ENCODE data around the gene FHIT.

The FHIT gene

GRCh38 chr3:61169621-61170251, 81.5 kb downstream of the FHIT start:
- no peak for DNase-seq (ENCODE audit: low spot score)

GRCh38 chr3:61168286-61168685, 83.0 kb downstream of the FHIT start:
- no peak for DNase-seq (ENCODE audit: low spot score)

GRCh38 chr3:61162965-61163364, 88.3 kb downstream of the FHIT start:
- DNase-seq (ENCODE audit: low spot score): no peak

- DNase-seq (ENCODE audit: low spot score): no peak
Observed at GRCh38 chr3:61158667-61159066, 92.6 kb downstream of the FHIT start.

GRCh38 chr3:61158216-61158615, 93.0 kb downstream of the FHIT start:
- no peak for DNase-seq (ENCODE audit: low spot score)

- DNase-seq (ENCODE audit: low spot score): no peak
Observed at GRCh38 chr3:61157414-61157813, 93.8 kb downstream of the FHIT start.

- DNase-seq (ENCODE audit: low spot score): no peak
Observed at GRCh38 chr3:61155701-61156292, 95.5 kb downstream of the FHIT start.

GRCh38 chr3:61154457-61155198, 96.6 kb downstream of the FHIT start:
- DNase-seq (ENCODE audit: low spot score): no peak

- DNase-seq (ENCODE audit: low spot score): no peak
Observed at GRCh38 chr3:61152071-61152470, 99.2 kb downstream of the FHIT start.

GRCh38 chr3:61149236-61149635, 102.0 kb downstream of the FHIT start:
- DNase-seq (ENCODE audit: low spot score): no peak

- DNase-seq (ENCODE audit: low spot score): no peak
Observed at GRCh38 chr3:61146010-61146890, 105.0 kb downstream of the FHIT start.

GRCh38 chr3:61141697-61142096, 109.6 kb downstream of the FHIT start:
- no peak for DNase-seq (ENCODE audit: low spot score)

GRCh38 chr3:61141227-61141626, 110.0 kb downstream of the FHIT start:
- DNase-seq (ENCODE audit: low spot score): no peak

GRCh38 chr3:61139686-61140085, 111.6 kb downstream of the FHIT start:
- DNase-seq (ENCODE audit: low spot score): no peak

GRCh38 chr3:61138401-61138800, 112.9 kb downstream of the FHIT start:
- no peak for DNase-seq (ENCODE audit: low spot score)

- no peak for DNase-seq (ENCODE audit: low spot score)
Observed at GRCh38 chr3:61136191-61136590, 115.1 kb downstream of the FHIT start.

GRCh38 chr3:61134532-61134931, 116.7 kb downstream of the FHIT start:
- DNase-seq (ENCODE audit: low spot score): no peak

GRCh38 chr3:61132062-61132461, 119.2 kb downstream of the FHIT start:
- no peak for DNase-seq (ENCODE audit: low spot score)

- no peak for DNase-seq (ENCODE audit: low spot score)
Observed at GRCh38 chr3:61118830-61119229, 132.4 kb downstream of the FHIT start.

GRCh38 chr3:61117045-61117898, 134.0 kb downstream of the FHIT start:
- DNase-seq (ENCODE audit: low spot score): no peak

GRCh38 chr3:61114316-61114953, 136.8 kb downstream of the FHIT start:
- DNase-seq (ENCODE audit: low spot score): no peak

Measured in LoVo (cell line).